Measurements from ENCODE around the gene LGALS9.
"Not testable (repeated sequence)": the region's sequence is repeated elsewhere in the genome, so short reads cannot be mapped to it uniquely, and the experiment has no call there.

Gene LGALS9

GRCh38 chr17:27603880-27604794 is 26.9 kb upstream of the LGALS9 start:
- DNase-seq = no peak

DNA sequence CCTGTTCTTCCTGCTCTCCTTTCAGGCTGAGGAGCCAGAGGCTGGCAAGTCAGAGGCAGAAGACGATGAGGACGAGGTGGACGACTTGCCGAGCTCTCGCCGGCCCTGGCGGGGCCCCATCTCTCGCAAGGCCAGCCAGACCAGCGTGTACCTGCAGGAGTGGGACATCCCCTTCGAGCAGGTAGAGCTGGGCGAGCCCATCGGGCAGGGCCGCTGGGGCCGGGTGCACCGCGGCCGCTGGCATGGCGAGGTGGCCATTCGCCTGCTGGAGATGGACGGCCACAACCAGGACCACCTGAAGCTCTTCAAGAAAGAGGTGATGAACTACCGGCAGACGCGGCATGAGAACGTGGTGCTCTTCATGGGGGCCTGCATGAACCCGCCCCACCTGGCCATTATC is 25.6 kb upstream of the LGALS9 start:
- no peak for DNase-seq

DNA sequence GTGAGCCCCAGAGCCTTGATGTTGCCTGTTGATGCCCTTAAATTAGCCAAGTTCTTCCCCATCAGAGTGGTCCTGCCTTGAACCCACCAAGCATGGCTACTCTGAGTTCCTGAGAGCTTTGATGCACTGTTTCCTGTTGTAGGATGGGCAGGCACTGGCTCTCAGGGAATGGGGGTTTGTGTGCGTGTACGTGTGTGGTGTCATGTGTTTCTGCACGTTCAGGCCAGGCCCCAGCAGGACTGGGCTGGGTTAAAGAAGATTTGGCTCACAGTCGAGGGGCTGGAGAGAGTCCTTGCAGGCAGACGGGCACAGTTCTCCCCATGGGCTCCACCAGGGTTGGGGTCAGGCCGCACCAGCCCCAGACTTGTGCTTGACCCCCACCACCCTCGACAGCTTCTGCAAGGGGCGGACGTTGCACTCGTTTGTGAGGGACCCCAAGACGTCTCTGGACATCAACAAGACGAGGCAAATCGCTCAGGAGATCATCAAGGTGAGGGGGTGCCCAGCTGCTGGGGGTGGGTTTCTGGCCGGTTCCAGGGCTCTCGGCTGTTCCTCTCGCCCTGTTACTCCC is 23.4 kb upstream of the LGALS9 start:
- no peak for DNase-seq

GRCh38 chr17:27608328-27609230 is 22.4 kb upstream of the LGALS9 start:
- no peak for DNase-seq

DNA sequence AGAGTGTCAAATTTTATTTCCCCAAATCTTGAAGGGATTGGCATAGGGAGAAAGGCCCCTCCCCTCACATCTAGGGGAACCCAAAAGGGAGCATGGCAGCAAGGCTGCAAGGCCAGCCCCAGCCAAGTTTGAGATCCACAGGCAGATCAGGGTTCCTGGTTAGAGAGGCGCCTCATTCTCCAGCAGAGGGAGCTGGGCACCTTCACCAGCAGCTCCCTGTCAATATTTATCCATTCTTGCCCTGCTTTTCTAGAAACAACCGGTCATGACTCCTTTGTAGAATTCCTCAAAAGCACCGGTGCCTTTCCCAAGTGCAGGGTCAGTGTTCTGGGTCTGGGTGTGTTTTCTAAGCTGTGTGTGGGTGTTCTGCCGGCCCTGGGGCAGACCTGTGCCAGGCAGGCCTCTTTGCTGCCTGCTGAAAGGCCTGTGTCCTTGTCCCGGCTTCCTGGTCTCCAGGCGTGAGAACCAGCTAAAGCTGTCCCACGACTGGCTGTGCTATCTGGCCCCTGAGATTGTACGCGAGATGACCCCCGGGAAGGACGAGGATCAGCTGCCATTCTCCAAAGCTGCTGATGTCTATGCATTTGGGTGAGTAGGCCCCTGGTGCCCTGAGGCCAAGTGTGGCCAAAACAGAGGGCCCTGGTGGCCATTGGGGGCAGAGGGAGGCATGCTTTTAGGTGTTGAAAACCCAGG is 21.2 kb upstream of the LGALS9 start:
- no peak for DNase-seq

DNA sequence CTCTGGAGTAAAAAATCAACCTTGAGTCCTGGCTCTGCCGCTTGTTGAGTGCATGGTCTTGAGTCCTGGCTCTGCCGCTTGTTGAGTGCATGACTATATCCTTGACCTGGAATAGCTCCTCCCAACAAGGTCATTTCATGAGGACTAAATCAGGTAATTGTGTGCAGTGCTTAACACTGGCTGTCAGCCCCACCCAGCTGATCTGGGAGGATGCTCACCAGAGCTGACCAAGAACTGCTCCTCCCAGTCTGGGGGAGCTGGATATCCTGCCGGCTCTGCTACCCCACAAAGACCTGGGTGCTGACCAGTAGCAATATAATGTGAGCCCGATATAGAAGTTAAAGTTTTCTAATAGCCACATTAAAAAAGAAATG is 20.7 kb upstream of the LGALS9 start:
- DNase-seq = no peak

DNA sequence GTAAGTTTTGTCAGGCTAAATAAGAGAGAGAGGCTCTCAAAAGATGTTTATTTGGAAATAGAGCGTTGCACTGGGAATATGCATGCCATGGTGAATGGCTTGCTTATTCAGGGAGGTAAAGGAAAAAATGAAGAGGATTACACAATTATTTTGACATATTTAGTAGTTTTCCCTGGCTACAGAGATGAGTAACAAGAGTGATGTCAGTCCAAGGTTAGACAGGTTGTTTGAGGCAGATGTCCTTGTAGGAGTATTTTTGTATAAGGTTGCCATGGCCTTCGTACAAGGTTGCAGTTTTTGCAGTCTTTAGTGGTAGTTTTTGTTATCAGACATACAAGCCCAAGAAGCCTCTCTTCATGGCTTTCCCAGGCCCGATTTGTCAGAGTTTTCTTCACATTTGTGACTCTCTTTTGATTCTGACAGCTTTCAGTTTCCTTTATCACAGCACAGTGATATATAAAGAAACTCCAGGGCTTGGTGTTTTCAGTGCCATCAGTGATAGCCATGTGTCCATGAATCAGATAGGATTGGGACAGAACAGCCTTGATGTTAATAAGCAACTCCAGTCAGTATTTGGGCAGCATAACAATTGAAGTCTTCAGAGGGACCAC is 18.7 kb upstream of the LGALS9 start:
- DNase-seq = no peak

- DNase-seq = no peak
Measured at GRCh38 chr17:27613433-27613832, 17.6 kb upstream of the LGALS9 start.

DNA sequence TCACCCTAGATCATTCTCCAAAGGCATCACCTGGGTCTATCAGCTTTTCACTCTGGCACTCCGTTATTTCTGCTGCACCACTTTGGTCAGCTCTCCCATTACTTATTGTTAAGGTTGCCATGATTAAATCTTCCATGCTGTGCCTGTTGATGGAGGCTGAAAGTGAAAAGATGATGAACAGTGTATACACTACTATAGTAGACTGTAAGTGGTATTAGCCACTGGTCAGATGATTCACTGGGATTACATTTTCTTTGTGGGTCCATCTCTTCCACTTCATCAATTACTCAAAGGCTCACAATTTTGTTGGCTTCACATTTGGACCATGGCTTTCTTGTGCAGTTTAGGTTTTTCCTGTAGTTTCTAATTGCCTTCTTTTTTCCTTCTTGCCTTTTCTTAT is 15.9 kb upstream of the LGALS9 start:
- DNase-seq = no peak

- DNase-seq = no peak
Measured at GRCh38 chr17:27616414-27616813, 14.6 kb upstream of the LGALS9 start.

DNA sequence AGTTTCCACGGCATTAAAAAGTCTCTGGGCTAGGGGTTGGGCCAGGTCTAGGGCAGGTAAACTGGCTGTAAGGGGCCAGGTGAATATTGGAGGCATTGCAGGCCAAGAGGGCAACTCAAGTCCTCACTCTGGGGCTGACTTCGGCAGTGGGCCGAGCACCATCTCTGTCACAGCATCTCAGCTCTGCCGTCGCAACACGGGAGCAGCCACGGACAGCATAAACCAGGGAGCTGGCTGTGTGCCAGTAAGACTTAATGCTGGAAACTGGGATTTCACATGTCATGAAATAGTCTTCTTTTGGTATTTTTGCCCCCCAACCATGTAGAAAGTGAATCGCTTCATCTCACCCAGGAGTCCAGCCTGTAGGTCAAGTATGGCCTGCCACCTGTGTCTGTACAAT is 12.6 kb upstream of the LGALS9 start:
- no peak for DNase-seq

DNA sequence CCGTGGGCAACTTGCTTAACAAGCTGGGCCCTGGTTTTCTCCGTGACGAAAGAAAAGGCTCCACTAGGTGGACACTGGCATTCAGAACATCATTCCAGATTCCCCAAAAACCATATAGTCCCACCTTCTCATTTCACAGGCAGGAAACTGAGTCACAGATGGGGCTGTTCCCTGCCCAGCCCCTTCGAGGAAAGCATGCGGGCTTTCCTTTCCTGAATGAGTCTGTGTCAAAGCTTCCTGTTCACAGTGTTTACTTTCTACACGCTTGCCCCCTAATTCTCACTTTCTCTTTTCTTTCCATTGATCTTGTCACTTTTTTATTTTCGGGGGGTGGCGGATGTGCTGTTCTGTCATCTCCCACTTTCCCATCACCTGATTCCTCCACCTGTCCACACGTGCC is 10.3 kb upstream of the LGALS9 start:
- no peak for DNase-seq

DNA sequence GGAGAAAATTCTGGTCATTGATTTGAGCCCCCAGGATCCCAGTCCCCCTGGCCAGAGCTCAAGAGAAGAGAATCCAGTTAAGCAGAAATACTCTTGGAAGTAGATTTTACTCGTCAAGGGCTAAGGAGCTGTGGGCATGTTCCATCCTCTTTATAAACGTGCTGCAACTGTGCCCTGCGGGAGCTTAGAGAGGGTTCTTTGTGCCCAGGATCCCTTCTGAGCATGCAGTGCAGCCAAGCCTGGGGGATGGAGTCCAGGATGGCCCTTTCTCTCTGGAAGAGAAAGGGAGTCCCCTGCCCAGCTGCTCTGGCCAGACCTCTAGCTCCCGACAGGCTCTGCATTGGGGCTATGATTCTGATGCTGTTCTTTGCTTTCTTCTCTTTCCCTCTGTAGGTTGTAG is 9.5 kb upstream of the LGALS9 start:
- DNase-seq = no peak

DNA sequence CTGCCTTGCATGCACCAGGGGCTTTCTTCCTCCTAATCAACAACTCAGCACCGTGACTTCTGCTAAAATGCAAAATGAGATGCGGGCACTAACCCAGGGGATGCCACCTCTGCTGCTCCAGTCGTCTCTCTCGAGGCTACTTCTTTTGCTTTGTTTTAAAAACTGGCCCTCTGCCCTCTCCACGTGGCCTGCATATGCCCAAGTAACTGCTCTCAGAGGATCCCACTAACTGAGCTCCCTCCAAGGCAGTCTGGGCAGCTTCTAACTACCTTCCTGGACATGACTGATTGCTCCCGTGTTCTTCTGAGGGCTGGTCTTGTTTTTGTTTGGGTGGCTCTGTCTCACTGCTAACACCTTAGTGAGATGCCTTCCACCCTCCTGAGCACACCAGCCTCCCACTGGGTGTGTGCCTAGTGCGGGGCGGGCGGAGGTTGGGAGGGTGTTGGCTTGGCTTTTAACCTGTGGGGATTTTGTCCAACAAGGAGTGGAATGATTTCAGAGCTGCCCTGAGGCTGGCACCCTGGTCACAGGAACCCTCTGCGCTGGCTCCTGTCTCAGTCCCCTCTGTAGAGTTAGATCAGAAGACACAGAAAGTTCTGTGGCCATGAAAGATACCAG is 8.9 kb upstream of the LGALS9 start:
- DNase-seq = no peak

GRCh38 chr17:27622986-27623385 is 8.0 kb upstream of the LGALS9 start:
- DNase-seq = no peak

- no peak for DNase-seq
Measured at GRCh38 chr17:27623614-27624013, 7.4 kb upstream of the LGALS9 start.

- no peak for DNase-seq
Measured at GRCh38 chr17:27624539-27624938, 6.4 kb upstream of the LGALS9 start.

GRCh38 chr17:27625856-27626255 is 5.1 kb upstream of the LGALS9 start:
- no peak for DNase-seq

DNA sequence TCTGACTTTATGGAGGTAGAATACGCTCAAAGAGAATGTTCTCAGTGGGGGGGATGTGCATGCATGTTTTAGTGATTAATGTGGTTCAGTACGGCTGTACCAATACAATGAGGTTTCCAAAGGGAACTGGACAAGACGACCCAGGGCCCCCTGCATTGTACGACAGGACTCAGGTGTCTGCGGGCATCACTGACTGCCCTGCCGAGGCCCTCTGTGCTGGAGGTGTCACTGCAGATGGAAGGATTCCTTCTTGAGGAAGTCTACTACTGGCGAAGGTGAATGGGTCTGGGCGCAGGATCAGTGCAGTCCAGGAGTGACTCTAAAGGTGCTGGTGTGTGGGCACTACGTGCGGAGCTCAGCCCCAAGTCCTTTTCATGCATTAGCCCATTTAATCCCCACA is 3.5 kb upstream of the LGALS9 start:
- DNase-seq = no peak

DNA sequence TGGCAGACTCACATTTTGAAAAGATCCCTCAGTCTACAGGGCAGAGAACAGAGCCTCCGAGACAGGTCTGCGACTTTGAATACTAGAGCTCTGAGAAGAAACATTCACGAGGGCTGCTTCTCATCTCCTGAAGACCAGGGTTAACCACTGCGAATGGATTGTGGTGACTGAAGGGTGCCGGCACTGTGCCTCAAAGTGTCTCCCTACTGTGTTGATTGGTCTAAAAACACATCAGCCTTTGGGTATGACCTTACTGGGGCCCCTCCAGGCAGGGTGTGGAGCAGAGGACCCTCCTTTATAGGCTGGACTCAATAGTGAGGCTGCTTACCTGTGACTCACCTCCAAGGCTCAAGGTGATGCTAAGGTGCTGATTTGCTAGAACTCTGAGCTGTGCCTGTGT is 2.6 kb upstream of the LGALS9 start:
- peak in 1 of 2 experiments; percentile 28 for DNase-seq

- DNase-seq = not testable (repeated sequence)
Measured at GRCh38 chr17:27629260-27629659, 1.7 kb upstream of the LGALS9 start.

DNA sequence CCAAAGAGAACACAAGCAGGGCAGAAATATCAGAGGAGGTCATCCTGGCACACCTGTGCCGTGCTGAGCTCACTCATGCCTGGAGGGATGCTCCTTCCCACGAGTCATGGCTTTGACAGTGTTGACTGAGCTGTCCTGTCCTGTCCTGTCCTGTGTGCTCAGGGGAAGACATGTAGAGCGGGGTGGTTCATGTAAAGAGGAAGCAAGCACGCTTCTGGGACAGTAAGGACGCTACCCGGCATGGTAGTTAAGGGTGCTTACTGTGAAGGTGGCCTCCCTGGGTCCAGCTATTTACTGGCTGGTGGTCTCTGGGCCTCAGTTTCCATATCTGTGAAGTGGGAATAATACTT is 398 bp downstream of the LGALS9 start:
- peak in 1 of 2 experiments; percentile 44 for DNase-seq
